ENCODE measurements around the gene KCNK3. TPM values are rescaled to one million over a fixed set of nuclear protein-coding genes. Genes with fewer than 3 reads are reported as not detected.
A peak's percentile ranks its signal among the peaks of the same experiment; 100 is the strongest.

Gene KCNK3
- total and polyA plus RNA-seq, 11 donors, result 0.61 to 12.2 (median 2.1) TPM

GRCh38 chr2:26650713-26651469, 41.6 kb upstream of the KCNK3 start:
- WGBS, 4 donors, result 84 to 86% (median 84%) methylated on average over 12 of the region's 12 CpGs
- Histone ChIP-seq H3K27ac (peak overlapping the region in 1 of 12 donors; percentile 25), H3K4me3 (no peak overlapping the region), H3K9me3 (no peaks in the 10 kb centered on the region), H3K4me1 (no peaks in the 10 kb centered on the region), H3K36me3 (no peaks in the 10 kb centered on the region), H3K27me3 (peaks cover 0 to 16% (median 0%) of the 10 kb centered on the region in 9 donors)
- intact Hi-C loops (cut with DNase I), result no loop called here
- DNase-seq (no peak), ATAC-seq (no peak)
- no peak for TF ChIP-seq CTCF (IDR thresholded peaks at IDR 0.05)
- TF ChIP-seq POLR2A (IDR thresholded peaks at IDR 0.05), result no peak

GRCh38 chr2:26651470-26651771, 41.1 kb upstream of the KCNK3 start:
- WGBS, 4 donors, result 90 to 94% (median 92%) methylated on average over 7 of the region's 7 CpGs
- Histone ChIP-seq H3K27me3 (peaks cover 0 to 11% (median 0%) of the 10 kb centered on the region in 9 donors), H3K9me3 (no peaks in the 10 kb centered on the region), H3K4me1 (no peaks in the 10 kb centered on the region), H3K27ac (peak overlapping the region in 1 of 12 donors; percentile 25), H3K36me3 (no peaks in the 10 kb centered on the region), H3K4me3 (no peak overlapping the region)
- no peak for DNase-seq
- no peak for ATAC-seq
- TF ChIP-seq CTCF (IDR thresholded peaks at IDR 0.05), result no peak
- no peak for TF ChIP-seq POLR2A (IDR thresholded peaks at IDR 0.05)
- intact Hi-C loops (cut with DNase I), result no loop called here

- peaks cover 0 to 7% (median 0%) of the 10 kb centered on the region in 9 donors for H3K27me3 ChIP-seq
- no peaks in the 10 kb centered on the region for H3K9me3 ChIP-seq
- no peak for ATAC-seq
- 81 to 88% (median 86%) methylated on average over 7 of the region's 7 CpGs for WGBS, 4 donors
- TF ChIP-seq CTCF (IDR thresholded peaks at IDR 0.05) (no peak), POLR2A (IDR thresholded peaks at IDR 0.05) (no peak)
- peak overlapping the region in 1 of 12 donors; percentile 25 for H3K27ac ChIP-seq
- no peak for DNase-seq
- intact Hi-C loops (cut with DNase I), result no loop called here
- no peaks in the 10 kb centered on the region for H3K36me3 ChIP-seq
- no peak overlapping the region for H3K4me3 ChIP-seq
- H3K4me1 ChIP-seq, result no peaks in the 10 kb centered on the region
Measured at GRCh38 chr2:26651799-26652198, 40.7 kb upstream of the KCNK3 start.

GRCh38 chr2:26652361-26653041, 40.0 kb upstream of the KCNK3 start:
- H3K9me3 ChIP-seq, result no peaks in the 10 kb centered on the region
- peaks cover 0 to 5% (median 0%) of the 10 kb centered on the region in 9 donors for H3K27me3 ChIP-seq
- no peak for DNase-seq
- TF ChIP-seq CTCF (IDR thresholded peaks at IDR 0.05) (no peak), POLR2A (IDR thresholded peaks at IDR 0.05) (no peak)
- no peaks in the 10 kb centered on the region for H3K4me1 ChIP-seq
- peak overlapping the region in 1 of 12 donors; percentile 22 for H3K27ac ChIP-seq
- intact Hi-C loops (cut with DNase I), result no loop called here
- no peaks in the 10 kb centered on the region for H3K36me3 ChIP-seq
- no peak overlapping the region for H3K4me3 ChIP-seq
- 58 to 72% (median 64%) methylated on average over 11 to 12 of the region's 12 CpGs for WGBS, 4 donors
- no peak for ATAC-seq
